Caki2 (cell line): ENCODE data around the gene LRRK1. TPM values are rescaled to one million over a fixed set of nuclear protein-coding genes. Genes with fewer than 3 reads are reported as not detected.
A peak's percentile ranks its signal among the peaks of the same experiment; 100 is the strongest.
"Not testable (repeated sequence)": the region's sequence is repeated elsewhere in the genome, so short reads cannot be mapped to it uniquely, and the experiment has no call there.

Source experiments
- DNase-seq: peaks from one replicate; pipeline ENCODE4 v3.0.0-alpha.2; 2015; ENCODE audit warnings: low read depth
- in situ Hi-C: cut with HindIII; loops from 2 replicates; pipeline ENCODE4 v1.10.0; 2016; ENCODE audit warnings: low sequenced_read_pairs, low pct_unique_long_range_greater_than_20kb, mixed read lengths
- total RNA-seq: library from RNA; depleted of rRNA; stranded (reverse); fragments of >200 nt; shearing (Covaris generic); gene quantifications from 2 replicates; pipeline ENCODE4 v1.2.3, GENCODE V29; 2014; ENCODE audit warnings: low replicate concordance

The LRRK1 gene
- total RNA-seq, 1 experiment from 2014 or later, result 9.8 TPM

DNA sequence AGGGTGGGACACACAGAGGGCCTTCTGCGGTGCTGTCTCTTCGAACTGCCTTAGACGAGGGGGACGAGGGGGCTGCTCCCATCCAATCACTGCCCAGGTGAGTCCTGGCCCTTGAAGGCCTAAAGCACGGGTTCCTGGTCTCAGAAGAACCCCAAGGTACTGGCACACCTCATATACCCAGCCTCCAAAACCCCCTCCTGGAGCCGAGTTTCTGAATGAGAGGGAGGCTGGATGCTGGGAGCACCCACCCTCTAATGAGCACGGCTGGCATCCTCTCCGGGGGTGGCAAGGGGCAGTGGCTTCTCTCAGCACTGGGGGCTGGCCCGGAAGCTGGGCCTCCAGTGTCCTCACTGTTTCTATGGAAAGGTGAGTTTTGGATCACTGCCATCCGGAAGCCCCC, 165.6 kb downstream of the LRRK1 start:
- no peak for DNase-seq
- in situ Hi-C loops, result no loop called here

DNA sequence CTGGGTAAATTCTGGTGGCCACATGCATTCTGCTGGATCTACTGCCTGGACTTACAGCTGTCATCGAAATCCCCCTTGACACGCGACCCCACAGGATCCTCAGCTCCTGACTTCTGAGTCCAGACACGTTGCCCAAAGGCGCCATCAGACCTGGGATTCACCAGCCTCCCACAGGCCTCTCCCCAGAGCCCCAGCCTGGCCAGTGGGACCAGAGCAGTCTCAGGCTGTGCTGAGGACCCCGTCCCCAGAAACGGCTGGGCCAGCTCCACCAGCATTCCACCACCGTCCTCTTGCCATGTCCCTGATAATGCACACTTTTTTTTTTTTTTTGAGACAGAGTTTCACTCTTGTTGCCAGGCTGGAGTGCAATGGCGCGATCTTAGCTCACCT, 166.1 kb downstream of the LRRK1 start:
- no peak for DNase-seq
- in situ Hi-C loops, result no loop called here

- in situ Hi-C loops, result no loop called here
- no peak for DNase-seq
Observed at GRCh38 chr15:101086394-101087171, 167.4 kb downstream of the LRRK1 start.

GRCh38 chr15:101087172-101087769, 168.1 kb downstream of the LRRK1 start:
- no peak for DNase-seq
- in situ Hi-C loops, result no loop called here

GRCh38 chr15:101088271-101088670, 169.1 kb downstream of the LRRK1 start:
- in situ Hi-C loops, result no loop called here

DNA sequence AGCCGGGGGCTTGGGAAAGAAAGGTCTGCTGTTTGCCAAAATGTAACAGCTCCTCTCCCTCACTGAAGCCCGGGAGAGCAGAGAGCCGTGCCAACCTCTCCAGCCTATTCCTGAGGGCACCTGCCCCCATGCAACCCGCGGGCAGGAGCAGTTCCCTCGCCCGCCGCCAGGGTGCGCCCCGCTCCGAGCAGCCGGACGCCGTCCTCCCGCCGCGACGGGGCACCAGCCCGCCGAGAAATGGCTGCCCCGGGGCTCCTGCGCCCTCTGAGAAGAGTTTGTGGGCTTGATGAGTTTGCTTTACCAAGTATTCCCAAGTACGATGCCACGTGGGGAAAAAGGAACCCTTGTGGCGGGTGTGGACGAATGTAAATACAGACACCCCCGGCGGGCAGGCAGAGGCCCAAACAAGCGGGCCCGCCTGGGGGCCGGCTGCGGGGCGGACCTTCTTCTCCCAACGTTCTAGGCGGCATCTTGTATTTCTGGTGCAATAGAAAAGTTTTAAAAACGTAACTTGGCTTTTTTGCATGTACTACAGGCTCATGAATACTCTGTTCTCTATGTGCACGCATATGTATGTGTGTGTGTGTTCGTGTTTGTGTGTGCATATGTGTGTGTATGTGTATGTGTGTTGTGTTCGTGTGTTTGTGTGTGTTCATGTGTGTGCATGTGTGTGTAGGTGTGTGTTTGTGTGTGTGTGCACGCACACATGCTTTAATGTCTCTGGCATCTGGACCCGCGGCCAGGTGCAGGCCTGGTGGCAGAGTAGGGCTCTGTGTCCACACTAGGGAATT, 169.8 kb downstream of the LRRK1 start:
- peak; percentile 52 for DNase-seq
- in situ Hi-C loops, result no loop called here

More at GRCh38 chr15:101088271-101088670, 169.1 kb downstream of the LRRK1 start:
- no peak for DNase-seq

DNA sequence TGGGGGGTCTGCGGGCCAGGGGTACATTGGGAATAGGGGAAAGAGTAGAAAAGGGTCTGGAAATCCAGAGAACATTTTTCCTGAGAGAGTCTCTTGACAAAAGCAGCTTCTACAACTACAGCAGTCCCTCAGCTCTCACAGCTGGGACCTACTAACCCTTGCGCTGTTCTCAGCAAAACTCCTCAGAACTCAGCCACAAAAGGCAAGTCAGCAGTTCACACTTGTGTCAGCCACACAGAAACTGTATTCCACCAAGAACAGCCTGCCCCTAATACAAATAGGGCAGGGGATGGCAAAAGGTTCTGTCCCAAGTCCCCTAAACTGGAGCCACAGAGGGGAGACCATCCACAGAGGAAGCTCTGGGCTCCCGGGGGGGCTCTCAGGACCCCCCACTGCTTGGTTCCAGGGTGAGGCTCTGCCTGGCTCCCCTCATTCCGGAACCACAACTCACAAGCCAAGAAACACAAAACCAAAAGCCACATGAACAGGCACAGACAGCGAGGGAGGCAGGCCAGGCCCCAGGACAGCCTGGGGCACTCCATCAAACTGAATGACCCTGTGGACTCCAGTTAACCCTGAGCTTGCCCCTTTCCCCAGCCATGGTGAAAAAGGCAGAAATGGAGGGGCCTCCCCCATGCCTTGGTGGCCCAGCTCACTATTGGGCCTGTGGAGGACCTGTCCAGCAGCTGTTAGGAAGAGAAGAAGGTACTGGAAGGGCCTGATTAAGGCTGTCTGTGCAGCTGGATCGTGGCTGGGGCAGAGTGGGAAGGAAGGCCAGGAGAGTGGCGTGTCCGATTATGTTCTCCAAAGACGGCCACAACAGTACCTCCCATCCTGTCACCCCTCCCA, 170.6 kb downstream of the LRRK1 start:
- in situ Hi-C loops, result no loop called here
- DNase-seq, result no peak

DNA sequence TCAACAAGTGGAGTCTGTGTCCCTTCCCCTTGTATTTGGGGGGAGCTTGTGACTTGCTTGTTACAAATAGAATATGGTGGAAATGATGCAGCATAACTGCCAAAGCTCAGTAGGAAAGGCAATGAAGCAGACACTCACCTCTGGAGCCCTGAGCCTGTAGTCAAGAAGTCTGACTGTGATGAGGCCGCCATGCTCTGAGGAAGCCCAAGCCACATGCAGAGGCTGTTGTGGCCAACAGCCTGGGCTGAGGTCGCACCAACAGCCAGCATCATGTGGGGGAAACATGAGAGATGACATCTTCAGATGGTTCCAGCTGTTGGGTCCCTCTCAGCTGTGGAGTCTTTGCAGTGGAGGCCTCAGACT, 171.3 kb downstream of the LRRK1 start:
- DNase-seq, result no peak
- in situ Hi-C loops, result no loop called here

GRCh38 chr15:101091080-101092017, 172.2 kb downstream of the LRRK1 start:
- in situ Hi-C loops, result no loop called here
- no peak for DNase-seq

DNA sequence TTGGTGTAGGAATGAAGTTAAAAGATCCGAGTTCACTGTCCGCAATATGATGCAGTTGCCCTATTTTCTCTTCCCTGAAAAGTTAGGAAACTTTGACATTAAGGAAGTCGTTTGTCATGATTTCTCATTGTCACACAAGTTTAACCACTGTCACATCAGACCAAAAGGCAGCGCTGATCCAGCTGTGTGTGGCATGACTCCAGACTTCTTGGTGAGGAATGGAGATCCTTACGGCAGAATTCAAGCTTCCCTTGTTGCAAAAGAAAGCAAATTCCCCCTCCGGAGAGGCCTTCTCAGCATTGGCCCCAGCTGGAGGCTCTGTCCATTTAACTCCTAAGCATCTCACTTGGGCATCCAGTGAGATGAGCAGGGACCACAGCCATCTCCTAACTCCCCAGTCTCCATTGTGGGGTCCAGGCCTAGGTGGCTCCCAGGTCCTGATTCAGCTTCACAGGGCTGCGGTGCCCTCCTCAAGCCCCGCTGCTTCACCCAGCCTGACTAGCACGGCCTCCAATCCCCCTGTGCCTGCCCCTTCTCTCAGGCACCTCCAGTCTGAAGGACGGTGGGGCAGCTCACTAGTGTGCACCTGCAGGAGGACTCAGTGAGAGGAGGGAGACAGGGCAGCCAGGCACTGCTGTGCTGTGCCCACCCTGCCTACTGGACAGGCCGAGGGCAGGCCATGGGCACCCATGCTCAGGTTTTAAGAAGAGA, 173.2 kb downstream of the LRRK1 start:
- no peak for DNase-seq
- in situ Hi-C loops, result no loop called here

- in situ Hi-C loops, result no loop called here
- no peak for DNase-seq
Observed at GRCh38 chr15:101092867-101093202, 173.7 kb downstream of the LRRK1 start.

- DNase-seq, result no peak
- in situ Hi-C loops, result no loop called here
Observed at GRCh38 chr15:101093958-101094357, 174.8 kb downstream of the LRRK1 start.

GRCh38 chr15:101095796-101096406, 176.7 kb downstream of the LRRK1 start:
- DNase-seq, in situ Hi-C loops: not testable (repeated sequence)

GRCh38 chr15:101097111-101097510, 178.0 kb downstream of the LRRK1 start:
- no peak for DNase-seq
- in situ Hi-C loops, result no loop called here

DNA sequence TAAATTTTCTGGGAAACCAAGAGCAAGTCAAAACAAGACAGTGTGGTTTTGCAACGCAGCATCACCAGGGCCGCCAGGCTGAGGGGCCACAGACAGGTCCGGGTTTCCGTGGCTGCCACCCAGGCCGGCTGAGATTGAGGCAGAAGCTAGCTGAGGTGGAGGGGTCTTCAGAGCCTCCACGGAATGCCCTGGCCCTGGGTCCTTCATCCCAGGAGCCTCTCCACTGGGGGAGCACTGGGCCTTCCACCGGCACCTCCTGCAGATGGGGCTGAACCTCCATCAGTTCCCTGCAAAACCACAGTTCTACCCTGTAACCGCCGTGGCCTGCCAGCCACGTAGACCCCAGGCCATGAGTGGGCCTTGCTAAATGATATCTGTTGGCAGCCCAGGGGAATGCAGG, 180.0 kb downstream of the LRRK1 start:
- in situ Hi-C loops, result no loop called here
- DNase-seq, result no peak

- in situ Hi-C loops, result no loop called here
- no peak for DNase-seq
Observed at GRCh38 chr15:101100118-101100517, 181.0 kb downstream of the LRRK1 start.
